UCSD-AML1 (cell line): ENCODE results near the gene SPG21.
"Not testable (repeated sequence)": the region's sequence is repeated elsewhere in the genome, so short reads cannot be mapped to it uniquely, and the experiment has no call there.

Source experiments
- DNase-seq: peaks from one replicate; lab custom pipeline; 2025; ENCODE audit not compliant: unreplicated experiment; lab: John Stamatoyannopoulos, UW

The SPG21 gene, protein sequence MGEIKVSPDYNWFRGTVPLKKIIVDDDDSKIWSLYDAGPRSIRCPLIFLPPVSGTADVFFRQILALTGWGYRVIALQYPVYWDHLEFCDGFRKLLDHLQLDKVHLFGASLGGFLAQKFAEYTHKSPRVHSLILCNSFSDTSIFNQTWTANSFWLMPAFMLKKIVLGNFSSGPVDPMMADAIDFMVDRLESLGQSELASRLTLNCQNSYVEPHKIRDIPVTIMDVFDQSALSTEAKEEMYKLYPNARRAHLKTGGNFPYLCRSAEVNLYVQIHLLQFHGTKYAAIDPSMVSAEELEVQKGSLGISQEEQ

DNA sequence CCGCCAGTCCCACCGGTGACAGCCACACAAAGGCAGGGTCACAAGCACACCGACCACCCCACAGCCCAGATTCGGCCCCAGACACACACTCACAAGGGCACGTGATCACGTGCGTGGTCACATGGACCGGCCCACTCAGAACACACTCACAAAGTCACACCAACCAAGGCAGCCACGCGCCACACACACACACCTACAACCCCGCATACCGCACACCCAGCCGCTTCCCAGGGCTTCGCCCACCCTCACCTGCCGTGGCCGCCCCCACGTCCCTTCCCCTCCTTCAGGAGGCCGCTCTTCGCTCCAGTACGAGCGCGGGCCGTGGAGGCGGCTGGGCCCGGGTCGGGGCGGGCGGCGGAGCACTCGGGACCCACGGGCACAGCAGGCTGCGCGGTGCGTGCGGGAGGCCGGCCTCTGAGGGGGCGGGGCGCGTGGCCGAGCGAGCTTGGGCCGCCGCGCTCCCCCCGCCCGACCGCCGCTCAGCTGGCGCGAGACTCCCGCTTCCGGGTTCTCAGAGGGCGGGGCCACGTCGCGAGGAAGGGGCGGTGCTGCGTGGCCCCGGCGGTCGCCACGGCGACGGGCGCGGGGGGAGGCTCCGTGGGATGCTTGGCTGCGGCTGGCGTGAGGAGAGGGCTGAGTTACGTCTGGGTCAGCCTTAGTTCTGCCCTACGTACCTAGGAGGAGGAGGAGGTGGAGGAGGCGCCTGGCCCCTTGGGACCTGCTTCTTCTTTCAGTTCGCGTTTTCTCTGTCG is at the start of gene SPG21:
Gene SPG21 (minus strand): TSS at position 499 of the 752 bp plus-strand sequence. CDS start 6,345 bp downstream, outside the sequence.
- peak; percentile 97 for DNase-seq

DNA sequence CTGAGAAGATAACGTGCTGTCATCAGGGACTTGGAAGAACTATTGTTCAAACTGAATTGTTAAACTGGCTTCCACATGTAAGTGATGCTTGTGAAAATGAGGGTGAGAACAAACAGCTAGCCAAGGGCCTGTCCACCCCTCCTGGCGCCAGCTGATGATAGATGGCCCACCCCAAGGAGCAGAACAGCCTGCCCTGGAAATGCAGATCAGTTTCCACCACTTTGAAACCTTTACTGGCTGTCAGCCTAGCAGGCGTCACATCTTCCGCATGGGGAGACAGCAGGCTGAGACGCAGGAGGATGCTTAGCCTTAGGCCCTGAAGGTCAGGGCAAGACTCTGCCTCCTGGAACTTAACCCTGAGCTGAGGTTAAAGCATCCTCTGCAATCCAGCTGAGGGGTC is 49.1 kb upstream of the SPG21 start:
- no peak for DNase-seq

DNA sequence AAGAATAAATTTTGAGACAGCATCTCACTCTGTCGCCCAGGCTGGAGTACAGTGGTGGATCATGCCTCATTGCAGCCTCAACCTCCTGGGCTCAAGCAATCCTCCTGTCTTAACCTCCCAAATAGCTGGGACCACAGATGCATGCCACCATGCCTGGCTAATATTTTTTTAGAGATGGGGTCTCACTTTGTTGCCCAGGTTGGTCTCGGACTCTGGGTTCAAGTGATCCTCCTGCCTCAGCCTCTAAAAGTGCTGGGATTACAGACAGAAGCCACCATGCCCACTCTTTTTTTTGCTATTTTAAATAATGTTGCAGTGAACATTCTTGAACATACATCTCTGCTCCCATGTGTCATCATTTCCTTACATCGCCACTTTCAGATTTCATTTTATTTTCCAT is 48.7 kb upstream of the SPG21 start:
- no peak for DNase-seq

DNA sequence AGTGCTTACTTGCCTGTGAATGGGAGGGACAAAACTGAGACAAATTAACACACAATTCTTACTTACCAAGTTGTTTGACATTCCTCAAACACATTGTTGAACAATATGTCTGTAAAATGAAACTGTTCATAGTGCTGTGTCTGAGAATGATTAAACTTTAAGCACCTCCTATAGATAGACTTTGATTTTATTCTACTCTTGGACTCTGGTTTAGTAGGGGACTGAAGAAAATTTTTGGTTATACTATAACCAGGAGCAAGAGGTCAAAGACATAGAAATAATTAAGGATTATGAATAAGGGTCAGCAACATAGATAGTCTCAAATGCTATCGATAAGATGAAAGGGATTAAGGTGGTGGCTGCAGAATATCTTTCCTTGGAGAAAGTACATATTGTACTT is 47.6 kb upstream of the SPG21 start:
- DNase-seq, result no peak

DNA sequence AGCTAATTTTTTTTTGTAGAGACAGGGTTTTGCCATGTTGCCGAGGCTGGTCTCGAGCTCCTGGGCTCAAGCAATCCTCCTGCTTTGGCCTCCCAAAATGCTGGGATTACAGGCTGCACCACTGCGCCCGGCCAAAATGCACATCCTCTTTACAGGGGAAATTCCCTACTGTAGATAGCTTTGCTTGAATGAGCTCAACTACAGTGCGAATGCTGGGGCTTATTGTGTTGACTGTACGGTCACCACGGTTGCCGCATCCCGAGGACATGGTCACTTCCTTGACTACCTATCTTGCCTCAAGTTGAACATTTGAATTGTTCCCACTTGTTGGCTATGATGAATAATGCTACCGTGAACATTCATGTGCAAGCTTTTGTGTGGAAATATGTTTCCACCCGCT is 45.0 kb upstream of the SPG21 start:
- no peak for DNase-seq

DNA sequence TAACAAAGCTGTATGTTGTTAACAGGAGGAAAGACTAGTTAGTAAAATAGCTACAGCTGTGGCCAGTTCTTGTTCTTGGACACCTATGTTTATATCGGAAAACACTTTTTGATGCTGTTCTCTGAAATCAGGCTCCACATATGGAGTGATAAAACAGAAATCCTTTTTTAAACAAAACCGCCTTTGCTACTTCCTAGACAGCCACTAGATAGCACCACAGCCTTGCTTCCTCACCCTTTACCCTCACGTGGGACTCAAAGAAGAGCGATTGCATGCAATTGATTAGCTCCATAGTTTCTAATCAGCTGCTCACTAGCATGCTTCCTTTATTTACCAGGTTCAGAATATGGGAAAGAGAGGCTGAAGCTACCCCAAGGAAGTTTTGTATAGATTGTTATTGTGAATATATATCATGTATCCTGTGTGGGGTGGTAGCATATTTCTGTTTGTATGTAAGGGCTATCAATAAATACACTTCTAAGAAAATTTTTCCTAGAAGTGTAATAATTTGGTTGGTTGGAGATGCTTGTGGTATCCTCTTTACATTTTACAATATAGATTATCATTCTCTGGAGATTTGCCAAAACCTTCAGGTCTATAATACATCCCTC is 44.0 kb upstream of the SPG21 start:
- no peak for DNase-seq

DNA sequence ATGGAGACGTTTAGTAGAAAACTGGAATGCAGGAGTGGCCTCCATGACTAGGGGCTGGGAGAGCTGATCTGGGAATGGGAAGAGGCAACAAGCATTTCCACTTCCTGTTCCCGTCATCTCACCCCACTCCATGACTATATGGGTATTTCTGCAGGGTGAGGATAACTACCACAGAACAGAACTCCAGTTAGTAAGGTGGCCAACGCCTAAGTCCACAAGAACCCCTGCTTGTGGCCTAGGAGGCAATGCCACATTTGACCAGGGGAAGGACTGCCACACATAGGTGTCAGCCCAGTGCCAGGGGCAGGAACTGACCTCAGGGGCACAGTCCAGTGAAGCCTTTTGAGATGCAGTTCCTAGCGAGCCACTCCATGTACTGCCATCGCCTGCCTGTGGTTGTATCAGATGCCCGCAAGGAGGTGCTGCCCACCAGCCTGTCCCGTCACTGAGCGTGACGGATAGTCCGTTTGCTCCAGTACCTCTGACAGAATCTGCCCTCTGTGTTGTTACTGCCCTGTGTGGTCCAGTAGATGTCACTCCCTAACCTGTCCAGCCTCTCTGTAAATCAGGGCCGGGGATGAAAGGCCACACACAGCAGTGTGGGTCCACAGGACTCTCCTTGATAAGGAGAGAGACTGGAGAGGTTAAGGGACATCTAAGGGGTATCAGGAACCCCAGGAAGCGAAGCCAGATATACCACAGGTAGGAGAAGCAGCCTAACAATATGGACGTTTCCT is 43.3 kb upstream of the SPG21 start:
- no peak for DNase-seq

DNA sequence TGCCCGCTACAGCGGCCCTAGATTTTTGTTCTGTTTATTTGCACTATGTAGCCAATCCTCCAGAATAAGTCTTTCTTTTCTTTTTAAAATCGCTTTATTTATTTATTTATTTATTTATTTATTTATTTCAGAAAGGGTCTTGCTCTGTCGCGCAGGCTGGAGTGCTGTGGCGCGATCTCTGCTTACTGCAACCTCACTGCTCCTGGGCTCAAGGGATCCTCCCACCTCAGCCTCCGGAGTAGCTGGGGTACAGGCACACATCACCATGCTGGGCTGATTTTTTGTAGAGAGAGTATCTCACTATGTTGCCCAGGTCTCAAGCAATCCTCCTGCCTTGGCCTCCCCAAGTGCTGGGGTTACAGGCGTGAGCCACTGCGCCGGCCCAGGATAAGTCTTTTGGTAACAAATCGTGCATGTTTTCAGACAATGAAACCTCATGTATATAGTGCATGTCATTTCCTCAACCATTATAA is 40.1 kb upstream of the SPG21 start:
- no peak for DNase-seq

DNA sequence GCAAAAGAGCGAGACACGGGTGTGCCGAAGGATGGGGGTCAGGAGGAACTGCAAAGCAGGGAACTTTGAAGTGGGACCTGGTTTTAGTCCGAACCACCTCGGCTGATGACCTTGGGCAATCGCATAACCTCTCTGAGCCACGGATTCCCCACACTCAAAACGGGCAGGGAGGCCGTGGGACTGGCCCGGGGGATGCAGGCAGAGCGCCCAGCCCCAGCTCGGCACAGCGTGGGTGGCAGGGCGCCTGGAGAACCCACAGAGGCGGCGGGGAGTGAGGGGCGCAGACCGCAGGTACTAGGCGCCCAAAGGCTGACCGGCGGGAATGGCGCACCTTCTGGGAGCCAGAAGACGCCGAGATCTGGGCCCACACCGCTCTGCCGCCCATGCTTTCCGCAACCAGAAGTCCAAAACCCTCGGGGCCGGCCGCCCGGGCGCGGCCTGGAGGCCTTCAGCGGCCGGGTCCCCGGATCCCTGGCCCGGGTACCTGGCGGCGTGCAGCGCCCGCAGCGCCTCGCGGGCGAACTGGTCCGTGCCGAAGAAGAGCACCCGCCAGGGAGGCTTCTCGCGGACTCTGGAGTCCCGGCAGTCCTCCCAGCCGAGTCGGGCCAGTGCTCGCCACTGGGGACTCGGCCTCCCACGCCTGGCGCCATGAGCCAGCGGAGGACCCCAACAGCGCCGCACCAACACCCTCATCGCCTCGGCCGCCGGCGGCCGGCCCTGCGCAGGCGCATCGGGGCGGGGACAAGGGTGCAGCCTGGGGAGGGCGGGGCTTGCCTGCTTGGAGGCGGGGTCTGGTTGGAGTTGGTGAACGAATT is 39.4 kb upstream of the SPG21 start, which contains the start of gene MTFMT:
Gene MTFMT (minus strand): TSS at position 719 of the 815 bp plus-strand sequence. CDS start 26 bp downstream, at position 693.
- DNase-seq, result peak; percentile 89

DNA sequence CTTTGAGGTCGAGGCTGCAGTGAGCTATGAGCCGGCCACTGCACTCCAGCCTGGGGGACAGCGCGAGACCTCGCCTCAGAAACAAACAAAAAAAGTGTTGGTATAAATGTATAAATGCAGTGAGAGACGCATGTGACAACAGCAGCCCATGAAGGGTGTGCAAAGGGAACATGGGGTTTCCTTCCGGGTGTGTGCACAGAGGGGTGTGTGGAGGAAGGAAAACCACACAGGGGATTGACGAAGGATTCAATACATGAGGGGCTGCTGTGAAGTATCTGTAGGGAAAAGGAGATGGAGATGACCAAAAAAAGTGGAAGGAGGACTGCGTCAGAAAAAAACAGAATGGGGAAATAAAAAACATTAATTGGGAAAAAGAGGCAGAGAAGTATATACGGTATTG is 38.6 kb upstream of the SPG21 start:
- DNase-seq, result no peak

DNA sequence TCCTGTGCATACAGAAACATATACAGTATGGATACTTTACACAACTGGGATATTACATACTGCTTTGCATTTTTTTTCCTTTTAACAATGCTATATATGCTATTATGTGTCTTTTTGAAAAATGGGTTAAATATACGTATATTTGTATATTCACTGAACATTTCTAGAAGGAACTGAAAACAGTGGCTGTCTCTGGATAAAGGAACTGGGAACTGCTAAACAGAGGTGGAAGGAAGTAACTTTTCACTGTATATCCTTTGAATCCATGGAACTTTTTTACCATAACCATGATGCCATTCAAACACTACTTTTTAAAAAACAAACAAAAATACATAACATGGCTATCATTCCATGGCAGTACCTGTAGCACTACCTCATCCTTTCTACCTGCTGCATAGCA is 37.9 kb upstream of the SPG21 start:
- no peak for DNase-seq

DNA sequence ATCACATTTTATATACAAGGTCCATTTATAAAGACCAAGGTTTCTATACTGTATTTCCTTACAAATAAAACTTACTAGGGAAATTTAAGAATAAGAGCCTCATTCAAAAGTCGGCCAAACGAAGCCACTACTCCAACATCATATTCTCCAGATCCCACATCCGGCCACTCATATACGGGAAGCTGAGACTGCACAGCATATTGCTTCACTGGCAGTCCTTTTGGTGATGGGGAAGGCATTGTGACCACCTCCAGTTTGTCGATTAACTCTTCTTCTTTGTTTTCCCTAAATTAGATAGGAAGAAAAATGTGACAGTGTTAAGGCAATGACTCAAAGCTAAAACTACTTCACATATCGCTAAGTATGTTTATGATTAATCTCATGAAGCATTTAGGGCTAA is 37.0 kb upstream of the SPG21 start:
- DNase-seq, result no peak

DNA sequence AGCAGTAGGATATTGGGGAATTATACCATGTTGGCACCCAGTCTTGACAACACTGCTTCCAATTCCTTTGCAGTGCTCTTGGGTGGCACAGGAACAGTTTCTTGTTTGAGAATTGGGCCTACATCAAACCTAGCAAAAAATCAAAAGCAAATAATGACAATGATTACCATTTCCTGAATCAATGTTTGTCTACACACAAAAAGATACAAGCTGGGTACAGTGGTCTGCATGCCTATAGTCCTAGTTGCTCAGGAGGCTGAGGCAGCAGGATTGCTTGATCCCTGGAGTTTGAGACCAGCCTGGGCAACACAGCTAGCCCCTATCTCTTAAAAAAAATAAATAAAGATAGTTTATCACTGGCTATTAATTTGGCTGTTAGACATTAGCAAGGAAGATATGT is 31.8 kb upstream of the SPG21 start:
- DNase-seq, result no peak

DNA sequence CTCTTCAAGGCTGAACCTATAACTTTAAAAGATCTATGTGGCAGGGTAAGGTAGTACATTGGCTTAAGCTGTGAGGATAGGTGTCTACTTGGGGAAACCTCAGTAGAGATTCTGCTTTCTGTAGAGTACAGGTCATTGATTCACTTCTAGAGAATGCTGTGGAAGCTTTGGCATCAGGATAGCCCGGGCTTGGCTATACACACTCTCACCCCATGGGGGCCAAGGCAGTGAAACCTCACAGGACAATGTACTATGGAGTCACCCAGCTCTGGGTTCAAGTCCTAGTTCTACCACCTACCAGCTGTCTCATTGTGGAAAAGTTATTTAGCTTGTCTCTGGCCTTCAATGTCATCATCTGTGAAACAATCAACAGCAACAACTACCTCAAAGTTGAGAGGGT is 30.7 kb upstream of the SPG21 start:
- DNase-seq, result no peak

DNA sequence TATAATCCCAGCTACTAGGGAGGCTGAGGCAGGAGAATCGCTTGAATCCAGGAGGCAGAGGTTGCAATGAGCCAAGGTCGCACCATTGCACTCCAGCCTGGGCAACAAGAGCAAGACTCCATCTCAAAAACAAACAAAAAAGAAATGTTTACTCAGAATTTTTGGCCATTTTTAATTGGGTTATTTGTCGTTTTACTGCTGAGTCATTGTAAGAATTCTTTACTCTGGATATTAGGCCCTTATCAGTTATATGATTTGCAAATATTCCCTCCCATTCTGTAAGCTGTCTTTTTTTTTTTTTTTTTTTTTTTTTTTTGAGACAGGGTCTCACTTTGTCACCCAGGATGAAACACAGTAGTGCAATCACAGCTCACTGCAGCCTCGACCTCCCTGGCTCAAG is 21.5 kb upstream of the SPG21 start:
- not testable (repeated sequence) for DNase-seq

DNA sequence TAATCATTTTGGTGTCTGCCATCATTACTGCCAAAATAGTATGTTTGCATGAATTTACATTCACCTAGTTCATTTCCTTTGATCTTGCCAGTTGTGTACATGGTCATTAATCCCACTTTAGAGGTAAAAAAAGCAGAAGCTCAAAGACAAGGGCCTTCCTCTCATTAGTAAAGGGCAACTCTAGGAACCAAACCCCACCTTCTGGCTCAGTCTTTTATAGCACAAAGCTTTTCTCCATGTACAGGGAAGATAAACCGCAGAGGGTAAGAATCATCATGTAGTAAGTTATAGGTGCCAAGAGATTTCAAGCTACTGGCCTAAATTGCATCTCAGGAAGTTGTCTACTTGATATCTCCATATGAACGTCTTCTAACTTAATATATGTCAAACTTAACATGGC is 19.3 kb upstream of the SPG21 start:
- no peak for DNase-seq

DNA sequence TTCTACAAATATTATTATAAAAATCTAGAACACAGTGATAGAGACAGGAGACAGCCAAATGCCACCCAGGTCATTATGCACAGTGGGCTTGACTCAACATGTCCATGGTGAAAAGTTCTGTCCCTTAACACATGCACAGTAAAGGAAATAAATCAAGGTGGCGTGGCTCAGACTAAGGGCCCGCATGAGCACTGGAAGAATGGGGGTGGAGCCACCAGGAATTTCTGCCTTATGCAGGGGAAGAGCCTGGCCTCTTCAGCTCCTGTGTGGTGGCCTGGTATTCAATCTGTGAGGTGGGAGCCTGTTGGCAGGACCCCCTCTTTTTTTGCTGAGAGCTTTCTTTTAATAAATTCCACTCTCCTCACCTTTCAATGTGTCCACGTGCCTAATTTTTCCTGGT is 17.2 kb upstream of the SPG21 start:
- DNase-seq, result no peak

DNA sequence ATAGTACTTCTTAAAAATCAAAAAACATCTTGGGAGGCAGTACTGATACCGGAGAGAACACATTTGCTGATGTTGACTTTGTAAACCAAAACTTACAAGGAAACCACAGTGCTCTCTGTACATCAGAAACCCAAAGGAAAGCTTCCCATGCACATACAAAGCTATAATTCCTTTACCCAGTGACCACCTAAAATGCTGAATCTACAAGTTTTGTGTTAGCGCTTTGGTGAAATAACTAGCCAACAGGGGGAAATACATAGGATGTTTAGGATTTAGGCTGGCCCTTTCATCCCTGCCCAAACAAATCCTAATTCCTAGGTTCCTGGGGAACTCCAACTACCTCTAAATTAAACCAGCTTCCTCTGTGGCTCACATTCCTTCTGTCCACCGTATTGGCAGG is 15.3 kb upstream of the SPG21 start:
- no peak for DNase-seq

DNA sequence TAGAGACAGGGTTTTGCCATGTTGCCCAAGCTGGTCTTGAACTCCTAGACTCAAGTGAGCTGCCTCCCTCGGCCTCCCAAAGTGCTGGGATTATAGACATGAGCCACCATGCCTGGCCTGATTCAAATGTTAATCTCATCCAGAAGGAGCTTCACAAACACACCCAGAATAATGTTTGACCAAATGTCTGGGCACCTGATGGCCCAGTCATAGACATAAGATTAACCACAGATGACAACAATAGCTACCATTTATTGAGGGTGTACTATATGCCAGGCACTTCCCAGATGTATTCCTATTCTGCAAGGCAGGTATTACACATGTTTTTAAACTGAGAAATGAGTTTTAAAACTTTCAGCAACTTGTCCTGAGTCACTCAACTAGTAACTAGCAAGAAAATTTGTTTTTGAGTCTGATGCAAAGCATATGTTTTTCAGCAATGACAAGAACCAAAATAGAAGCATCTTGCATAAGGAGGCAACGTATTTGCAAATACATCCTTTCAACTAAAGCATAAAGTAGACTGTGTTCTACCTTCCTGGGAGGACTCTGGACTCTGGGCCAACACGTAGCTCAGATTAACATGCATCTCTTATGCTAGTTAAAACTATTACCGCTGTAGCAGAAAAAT is 8.1 kb upstream of the SPG21 start:
- DNase-seq, result no peak

DNA sequence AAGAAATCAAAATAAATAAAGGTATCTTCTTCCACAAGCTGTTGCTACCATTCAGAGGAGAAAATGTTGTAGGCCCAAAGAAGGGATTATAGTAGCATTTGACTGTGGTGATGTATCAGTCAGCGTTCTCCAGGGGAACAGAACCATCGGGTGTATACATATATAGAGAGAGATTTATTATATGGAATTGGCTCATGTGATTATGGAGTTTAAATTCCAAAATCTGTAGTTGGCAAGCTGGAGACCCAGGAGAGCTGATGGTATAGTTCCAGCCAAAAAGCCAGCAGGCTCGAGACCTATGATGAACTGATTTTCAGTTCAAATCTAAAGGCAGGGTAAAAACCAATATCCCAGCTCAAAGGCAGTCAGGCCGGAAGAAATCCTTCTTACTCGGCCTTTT is 7.4 kb upstream of the SPG21 start:
- no peak for DNase-seq
